GM19467 (cell line): ENCODE data around the gene KDM6A.
"Not testable (repeated sequence)": the region's sequence is repeated elsewhere in the genome, so short reads cannot be mapped to it uniquely, and the experiment has no call there.

ENCODE experiments used
- ATAC-seq: cut with Tn5 transposase; IDR thresholded peaks from one replicate; pipeline ENCODE4 v1.9.1; 2021; ENCODE audit warnings: mild to moderate bottlenecking, moderate library complexity; ENCODE audit not compliant: unreplicated experiment

Gene KDM6A

GRCh38 chrX:44999872-45000271, 126.9 kb downstream of the KDM6A start:
- not testable (repeated sequence) for ATAC-seq

GRCh38 chrX:45001048-45001447, 128.1 kb downstream of the KDM6A start:
- no peak for ATAC-seq

GRCh38 chrX:45003085-45003484, 130.1 kb downstream of the KDM6A start:
- ATAC-seq, result no peak

GRCh38 chrX:45006002-45006800, 133.2 kb downstream of the KDM6A start:
- ATAC-seq, result no peak

GRCh38 chrX:45007598-45007997, 134.6 kb downstream of the KDM6A start:
- no peak for ATAC-seq

GRCh38 chrX:45009371-45010000, 136.5 kb downstream of the KDM6A start:
- ATAC-seq, result no peak

GRCh38 chrX:45011131-45011530, 138.1 kb downstream of the KDM6A start:
- ATAC-seq, result no peak

GRCh38 chrX:45011597-45011996, 138.6 kb downstream of the KDM6A start:
- ATAC-seq, result no peak

GRCh38 chrX:45017946-45018345, 145.0 kb downstream of the KDM6A start:
- ATAC-seq, result no peak

- no peak for ATAC-seq
Measured at GRCh38 chrX:45022150-45022549, 149.2 kb downstream of the KDM6A start.

- ATAC-seq, result no peak
Measured at GRCh38 chrX:45024501-45024900, 151.5 kb downstream of the KDM6A start.

GRCh38 chrX:45026036-45026435, 153.0 kb downstream of the KDM6A start:
- no peak for ATAC-seq

GRCh38 chrX:45031830-45032378, 158.9 kb downstream of the KDM6A start:
- no peak for ATAC-seq

- ATAC-seq, result no peak
Measured at GRCh38 chrX:45035071-45035470, 162.1 kb downstream of the KDM6A start.

- no peak for ATAC-seq
Measured at GRCh38 chrX:45036161-45036560, 163.2 kb downstream of the KDM6A start.

GRCh38 chrX:45040137-45040536, 167.1 kb downstream of the KDM6A start:
- ATAC-seq, result not testable (repeated sequence)

GRCh38 chrX:45046417-45046816, 173.4 kb downstream of the KDM6A start:
- ATAC-seq, result no peak

GRCh38 chrX:45050558-45050957, 177.6 kb downstream of the KDM6A start:
- no peak for ATAC-seq

GRCh38 chrX:45056428-45057145, 183.6 kb downstream of the KDM6A start:
- no peak for ATAC-seq

GRCh38 chrX:45059906-45060305, 186.9 kb downstream of the KDM6A start:
- not testable (repeated sequence) for ATAC-seq

GRCh38 chrX:45063319-45064095, 190.5 kb downstream of the KDM6A start:
- ATAC-seq, result no peak
